ENCODE data around the gene NBEA.

NBEA gene

DNA sequence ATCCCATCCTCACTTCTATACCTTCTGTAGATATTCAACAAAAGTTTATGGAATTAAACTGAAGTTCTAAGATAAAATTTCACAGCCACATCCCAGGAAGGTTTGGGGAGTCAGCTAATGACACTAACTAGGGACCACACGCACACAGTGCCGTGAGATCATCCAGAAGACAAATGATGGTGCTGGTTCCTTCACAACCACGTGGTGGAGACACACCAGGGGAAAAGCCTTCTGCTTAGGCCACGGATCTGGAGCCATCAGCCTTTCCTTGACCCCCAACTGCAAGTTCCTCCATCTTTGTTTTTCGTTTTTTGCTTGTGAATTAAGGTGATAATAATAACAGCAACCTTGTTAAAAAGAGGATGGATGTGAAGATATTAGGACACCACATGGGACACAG is 776.0 kb downstream of the NBEA start:
- no peak for DNase-seq

DNA sequence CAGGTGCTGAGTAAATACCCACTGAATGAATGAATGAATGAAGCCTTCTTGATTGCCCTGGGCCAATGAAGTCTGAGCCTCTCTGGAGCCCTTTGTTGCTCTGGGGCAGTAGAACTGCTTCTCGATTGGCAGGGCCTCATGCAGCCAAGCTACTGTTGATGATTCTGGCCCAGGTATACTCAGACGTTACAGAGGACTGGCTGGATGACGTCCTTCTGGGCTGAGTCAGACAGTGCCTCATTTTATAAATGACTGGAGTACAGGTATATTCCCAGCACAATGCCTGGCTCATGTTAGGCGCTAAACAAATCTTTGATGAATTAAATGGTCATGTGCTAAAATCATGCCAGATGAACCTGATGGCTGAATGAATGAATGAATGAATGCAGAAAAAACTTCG is 778.2 kb downstream of the NBEA start:
- no peak for DNase-seq

DNA sequence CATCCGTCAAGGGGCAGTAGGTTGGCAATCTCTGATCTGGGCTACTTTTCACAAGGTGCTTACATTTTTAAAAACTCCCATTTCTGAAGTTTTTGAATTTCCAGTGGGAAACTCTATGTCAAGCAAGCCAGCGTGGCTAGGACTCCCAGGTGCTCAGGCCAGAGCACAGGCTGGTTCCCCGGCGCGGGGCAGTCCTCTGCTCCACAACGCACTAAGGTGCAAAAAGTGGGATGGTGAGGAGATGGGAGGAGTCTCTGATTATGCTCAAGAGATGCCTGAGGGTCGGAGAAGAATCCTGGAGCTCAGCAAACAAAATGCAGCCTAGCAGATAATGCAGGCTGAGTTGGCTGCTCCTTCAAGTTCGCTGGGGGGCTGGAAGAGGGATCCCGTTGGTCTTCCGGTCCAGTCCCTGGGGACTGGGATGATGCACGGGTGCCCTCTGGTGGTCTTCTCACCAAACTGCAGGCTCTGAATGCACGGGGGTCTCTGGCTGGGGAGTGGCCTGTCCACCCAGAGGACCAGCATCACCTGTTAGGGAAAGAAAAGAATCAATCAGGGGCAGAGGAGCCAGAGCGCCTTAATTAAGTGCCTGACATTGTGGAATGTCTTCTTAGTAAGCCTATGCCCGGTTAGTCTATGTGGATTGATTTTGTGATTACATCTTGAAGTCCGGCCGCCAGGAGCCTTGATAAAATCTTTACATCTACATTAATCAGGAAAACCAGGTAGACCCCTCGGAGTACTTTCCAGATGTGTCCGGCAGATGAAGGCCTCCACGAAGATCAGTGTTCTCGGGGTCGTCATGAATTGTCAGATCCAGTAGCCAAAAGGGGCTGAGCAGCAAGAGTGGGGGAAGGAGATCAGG is 778.9 kb downstream of the NBEA start:
- DNase-seq = no peak

Data from NCI-H1105 (cell line).